ENCODE measurements around the gene SLC48A1.

GRCh38 chr12:47737936-47738594 lies 35.0 kb upstream of the SLC48A1 start:
- TF ChIP-seq CTCF (IDR thresholded peaks at IDR 0.05; ENCODE audit: low read depth, low read length, missing input control) (no peak), ATF3 (IDR thresholded peaks at IDR 0.05) (no peak), FOXA1 (IDR thresholded peaks at IDR 0.05) (no peak)

Measured in liver (tissue), 3 donors.